H9 (cell line): ENCODE data around the gene GLRA1. TPM values are rescaled to one million over a fixed set of nuclear protein-coding genes. Genes with fewer than 3 reads are reported as not detected.
A peak's percentile ranks its signal among the peaks of the same experiment; 100 is the strongest.

ENCODE experiments used
- DNase-seq: peaks from one replicate; pipeline ENCODE4 v3.0.0-alpha.2; 2017
- H2AFZ ChIP-seq: one replicate; pipeline ENCODE4 v1.6.1; 2013; ENCODE audit warnings: mild to moderate bottlenecking, low read length, control low read depth, moderate library complexity
- H2AK5ac ChIP-seq: 2 replicates; pipeline ENCODE4 v1.6.1; 2013; ENCODE audit warnings: low read length, control low read depth, mixed read lengths; ENCODE audit not compliant: insufficient read length
- H2BK120ac ChIP-seq: one replicate; pipeline ENCODE4 v1.6.1; 2013; ENCODE audit warnings: low read depth, mild to moderate bottlenecking, low read length, control low read depth, inconsistent platforms; ENCODE audit not compliant: poor library complexity, severe bottlenecking
- H2BK12ac ChIP-seq: 2 replicates; pipeline ENCODE4 v1.6.1; 2013; ENCODE audit warnings: low read length, control low read depth, mixed read lengths, low read depth; ENCODE audit not compliant: insufficient read length
- H2BK15ac ChIP-seq: 2 replicates; pipeline ENCODE4 v1.6.1; 2013; ENCODE audit warnings: low read depth, low read length, control low read depth
- H2BK20ac ChIP-seq: one replicate; pipeline ENCODE4 v1.6.1; 2013; ENCODE audit warnings: low read depth, mild to moderate bottlenecking, low read length, control low read depth, inconsistent platforms; ENCODE audit not compliant: poor library complexity, severe bottlenecking
- H2BK5ac ChIP-seq: 2 replicates; pipeline ENCODE4 v1.6.1; 2013; ENCODE audit warnings: low read length, control low read depth, mixed read lengths; ENCODE audit not compliant: insufficient read length
- H3K14ac ChIP-seq: 2 replicates; pipeline ENCODE4 v1.6.1; 2013; ENCODE audit warnings: low read length, control low read depth; ENCODE audit not compliant: insufficient read depth
- H3K18ac ChIP-seq: 2 replicates; pipeline ENCODE4 v1.6.1; 2013; ENCODE audit warnings: low read depth, mild to moderate bottlenecking, mixed read lengths, low read length, control low read depth; ENCODE audit not compliant: insufficient read length
- H3K23ac ChIP-seq: 2 replicates; pipeline ENCODE4 v1.6.1; 2013; ENCODE audit warnings: low read length, control low read depth, mixed read lengths, low read depth; ENCODE audit not compliant: insufficient read length
- H3K23me2 ChIP-seq: 2 replicates; pipeline ENCODE4 v1.6.1; 2013; ENCODE audit warnings: low read depth, mild to moderate bottlenecking, mixed read lengths, low read length, control low read depth; ENCODE audit not compliant: insufficient read length, poor library complexity, severe bottlenecking
- H3K27ac ChIP-seq: 2 replicates; pipeline ENCODE4 v1.5.1; 2013; ENCODE audit warnings: low read length, control low read depth, mixed read lengths, low read depth; ENCODE audit not compliant: insufficient read length
- H3K27me3 ChIP-seq: 2 replicates; pipeline ENCODE4 v1.6.1; 2013; ENCODE audit warnings: low read length, control low read depth, inconsistent platforms; ENCODE audit not compliant: insufficient read depth
- H3K4ac ChIP-seq: 2 replicates; pipeline ENCODE4 v1.6.1; 2013; ENCODE audit warnings: low read depth, mild to moderate bottlenecking, control low read depth, inconsistent platforms, low read length, moderate library complexity
- H3K4me1 ChIP-seq: 2 replicates; pipeline ENCODE4 v1.6.1; 2013; ENCODE audit warnings: low read length, control low read depth, inconsistent platforms; ENCODE audit not compliant: insufficient read depth
- H3K4me2 ChIP-seq: 2 replicates; pipeline ENCODE4 v1.6.1; 2013; ENCODE audit warnings: low read length, control low read depth, mixed read lengths; ENCODE audit not compliant: insufficient read length, insufficient read depth
- H3K56ac ChIP-seq: 2 replicates; pipeline ENCODE4 v1.6.1; 2013; ENCODE audit warnings: low read depth, mild to moderate bottlenecking, mixed read lengths, low read length, control low read depth; ENCODE audit not compliant: insufficient read length
- H3K79me1 ChIP-seq: 2 replicates; pipeline ENCODE4 v1.6.1; 2013; ENCODE audit warnings: low read depth, mild to moderate bottlenecking, moderate library complexity, low read length, control low read depth, inconsistent platforms; ENCODE audit not compliant: insufficient read depth, poor library complexity, severe bottlenecking
- H3K79me2 ChIP-seq: 2 replicates; pipeline ENCODE4 v1.6.1; 2013; ENCODE audit warnings: low read length, control low read depth, inconsistent platforms; ENCODE audit not compliant: insufficient read depth
- H3K9ac ChIP-seq: 2 replicates; pipeline ENCODE4 v1.6.1; 2013; ENCODE audit warnings: low read length, control low read depth, mixed read lengths; ENCODE audit not compliant: insufficient read length; ENCODE audit errors: extremely low read depth
- H3K9me3 ChIP-seq: one replicate; pipeline ENCODE4 v1.6.1; 2013; ENCODE audit warnings: low read depth, low read length, inconsistent platforms; ENCODE audit not compliant: control insufficient read depth
- H3T11ph ChIP-seq: one replicate; pipeline ENCODE4 v1.6.1; 2013; ENCODE audit warnings: mild to moderate bottlenecking, low read length, control low read depth, inconsistent platforms
- H4K20me1 ChIP-seq: one replicate; pipeline ENCODE4 v1.6.1; 2013; ENCODE audit not compliant: control insufficient read depth, insufficient read length, insufficient read depth
- H4K5ac ChIP-seq: 2 replicates; pipeline ENCODE4 v1.6.1; 2013; ENCODE audit warnings: low read depth, mild to moderate bottlenecking, mixed read lengths, low read length, control low read depth; ENCODE audit not compliant: insufficient read length
- H4K8ac ChIP-seq: replicated peaks from 2 replicates; pipeline ENCODE4 v1.6.1; 2013; ENCODE audit warnings: low read length, control low read depth, mixed read lengths, low read depth; ENCODE audit not compliant: insufficient read length
- H4K91ac ChIP-seq: 2 replicates; pipeline ENCODE4 v1.6.1; 2013; ENCODE audit warnings: low read depth, mild to moderate bottlenecking, moderate library complexity, mixed read lengths, low read length, control low read depth; ENCODE audit not compliant: insufficient read length
- H3K27ac Mint-ChIP-seq, 3 experiments: 2 replicates in 2 of 3; 3 replicates in 1 of 3; pipeline ENCODE4 v1.8.0; 2020 to 2021; ENCODE audit warnings: mixed read lengths in 3 of 3, mild to moderate bottlenecking in 1 of 3, moderate library complexity in 1 of 3
- H3K27me3 Mint-ChIP-seq: 2 replicates; pipeline ENCODE4 v1.8.0; 2021; ENCODE audit warnings: low read depth, mild to moderate bottlenecking, moderate library complexity, mixed read lengths
- H3K36me3 Mint-ChIP-seq, 3 experiments: 2 replicates in 2 of 3; 3 replicates in 1 of 3; pipeline ENCODE4 v1.8.0; 2020 to 2021; ENCODE audit warnings: low read depth in 3 of 3, mixed read lengths in 3 of 3; ENCODE audit not compliant: insufficient read depth in 1 of 3
- H3K4me1 Mint-ChIP-seq, 2 experiments: 2 replicates each; pipeline ENCODE4 v1.8.0; 2020; ENCODE audit warnings: mixed read lengths in 2 of 2
- H3K4me3 Mint-ChIP-seq, 2 experiments: 2 replicates in 1 of 2; 3 replicates in 1 of 2; pipeline ENCODE4 v1.8.0; 2020 to 2021; ENCODE audit warnings: mild to moderate bottlenecking in 2 of 2, mixed read lengths in 2 of 2, moderate library complexity in 1 of 2
- H3K9me3 Mint-ChIP-seq, 2 experiments: 2 replicates in 1 of 2; 3 replicates in 1 of 2; pipeline ENCODE4 v1.8.0; 2020; ENCODE audit warnings: mild to moderate bottlenecking in 2 of 2, mixed read lengths in 2 of 2, moderate library complexity in 1 of 2
- CTCF ChIP-seq: fragments of 200-600 bp; sonication (generic); conservative IDR thresholded peaks from 3 replicates; pipeline ENCODE4 v1.8.0; 2021; ENCODE audit warnings: antibody characterized with exemption, mild to moderate bottlenecking
- WGBS: extraction: QIAGEN DNeasy Blood & Tissue Kit; methylation state at CpG from one replicate; pipeline ENCODE4 v1.1.7; 2013; ENCODE audit warnings: missing lambda C conversion rate, low lambda C conversion rate, mixed read lengths; ENCODE audit not compliant: insufficient read length; ENCODE audit errors: extremely low coverage; 5-methylcytosine and 5-hydroxymethylcytosine counted together
- total RNA-seq: library from RNA; stranded (reverse); gene quantifications from 2 replicates; pipeline ENCODE4 v1.2.1, GENCODE V29; 2021

Gene GLRA1
- total RNA-seq, 1 experiment from 2014 or later, result not detected

GRCh38 chr5:151890299-151890698 lies 34.4 kb downstream of the GLRA1 start:
- H3K79me1 ChIP-seq, result no peaks in the 10 kb centered on the region
- H3K4me1 ChIP-seq, result peaks cover 7% of the 10 kb centered on the region; the same call in 1 of the 2 replicates
- H2AK5ac ChIP-seq, result no peak overlapping the region
- no peak overlapping the region for H3K23ac ChIP-seq
- no peak overlapping the region for H3K56ac ChIP-seq
- no peak overlapping the region for H2AFZ ChIP-seq
- peak; percentile 42; the same call in 2 of the 3 replicates for TF ChIP-seq CTCF
- H3K23me2 ChIP-seq, result no peaks in the 10 kb centered on the region
- H4K8ac ChIP-seq, result no peak overlapping the region
- no peak overlapping the region for H2BK12ac ChIP-seq
- H2BK20ac ChIP-seq, result no peak overlapping the region
- Mint-ChIP-seq H3K36me3 (no peaks in the 10 kb centered on the region), H3K4me3 (no peak overlapping the region), H3K4me1 (peaks cover 21 to 23% of the 10 kb centered on the region in 2 experiments), H3K27ac (no peak overlapping the region), H3K27me3 (peaks cover 27% of the 10 kb centered on the region), H3K9me3 (no peaks in the 10 kb centered on the region; a peak in 1 of 5 replicates)
- WGBS, result no CpG with 5 or more reads among the region's 3 CpGs
- no peak overlapping the region for H2BK5ac ChIP-seq
- no peaks in the 10 kb centered on the region for H3K9me3 ChIP-seq
- H3K79me2 ChIP-seq, result no peaks in the 10 kb centered on the region
- no peak overlapping the region for H3K27ac ChIP-seq
- no peak overlapping the region for H3K4me2 ChIP-seq
- no peak for DNase-seq
- H3K14ac ChIP-seq, result no peak overlapping the region
- no peaks in the 10 kb centered on the region for H4K20me1 ChIP-seq
- no peak overlapping the region for H2BK15ac ChIP-seq
- H2BK120ac ChIP-seq, result no peak overlapping the region
- no peak overlapping the region for H4K5ac ChIP-seq
- no peak overlapping the region for H3K9ac ChIP-seq
- no peak overlapping the region for H4K91ac ChIP-seq
- H3T11ph ChIP-seq, result no peak overlapping the region
- no peaks in the 10 kb centered on the region for H3K27me3 ChIP-seq
- no peak overlapping the region for H3K4ac ChIP-seq
- no peak overlapping the region for H3K18ac ChIP-seq
